Testis (tissue), 2 donors: Measurements from ENCODE around the gene NR4A3.

Source experiments
- CTCF ChIP-seq, 3 experiments: fragments of 450-650 bp in 2 of 3; fragments of 200-600 bp in 1 of 3; sonication (generic) in 1 of 3; IDR thresholded peaks; one replicate each; pipeline ENCODE4 v1.5.1; 2016 to 2019; ENCODE audit warnings: antibody characterized with exemption in 3 of 3, mild to moderate bottlenecking in 2 of 3, moderate library complexity in 1 of 3
- POLR2A ChIP-seq: fragments of 450-650 bp; IDR thresholded peaks from one replicate; pipeline ENCODE4 v1.6.1; 2017; ENCODE audit warnings: antibody characterized with exemption, mild to moderate bottlenecking, moderate library complexity

GRCh38 chr9:99860266-99860665 lies 38.6 kb downstream of the NR4A3 start:
- no peak for TF ChIP-seq CTCF (IDR thresholded peaks at IDR 0.05)
- TF ChIP-seq POLR2A, result no peak
